Measurements from ENCODE around the gene RNF208.

The RNF208 gene

GRCh38 chr9:137240841-137241489 is 18.9 kb upstream of the RNF208 start, which contains the start of gene TUBB4B (continued):
- TF ChIP-seq ZNF280D (tag by site-specific recombination; IDR thresholded peaks at IDR 0.05) = no peak
- TF ChIP-seq YY1 (tag by site-specific recombination; IDR thresholded peaks at IDR 0.05) = peak; percentile 90

- H3K4me1 ChIP-seq (ENCODE audit: control insufficient read depth, insufficient read depth, low read length) = peaks cover 6% of the 10 kb centered on the region; the same call in 1 of the 2 replicates
- ChIA-PET POLR2A (interaction anchor here (0.6 to 11.5 kb wide), 81 partner anchors 13 to 463 kb away, joined by 3 to 336 read pairs (median 5); partner anchors contain the start of genes ANAPC2, ARRDC1, CLIC3 and CYSRT1), CTCF (interaction anchor here (0.6 to 1.7 kb wide), 12 partner anchors 8 to 286 kb away, joined by 3 to 11 read pairs (median 3); partner anchors contain the start of genes CYSRT1, LRRC26, NELFB and NPDC1)
- peak overlapping the region; percentile 93 for H3K27ac ChIP-seq (ENCODE audit: extremely low read depth, low read depth, low read length)
- peaks cover 0 to 32% of the 10 kb centered on the region in 2 experiments; a peak in 1 of 3 replicates for H3K36me3 ChIP-seq (ENCODE audit: control insufficient read depth in 2 of 2, insufficient read depth in 1 of 2, low read length in 2 of 2)
- H3K9me3 ChIP-seq (ENCODE audit: control insufficient read depth, insufficient read depth, low read depth, low read length) = no peaks in the 10 kb centered on the region
- peak overlapping the region; percentile 68 for H3K4me3 ChIP-seq (ENCODE audit: low read depth, low read length)
- TF ChIP-seq ZNF791 (tag by site-specific recombination; IDR thresholded peaks at IDR 0.05) (no peak), ZNF146 (tag by site-specific recombination; IDR thresholded peaks at IDR 0.05) (peak; percentile 22; the same call in 1 of the 2 replicates), ZNF596 (tag by site-specific recombination; IDR thresholded peaks at IDR 0.05) (0 out of 2 replicates have a peak, but pooled peaks have one; percentile 64), ZNF18 (tag by site-specific recombination; IDR thresholded peaks at IDR 0.05) (no peak), ZBTB1 (tag by site-specific recombination; IDR thresholded peaks at IDR 0.05) (peak; percentile 29; the same call in 1 of the 2 replicates), ZNF830 (tag by site-specific recombination; IDR thresholded peaks at IDR 0.05; ENCODE audit: low read depth) (no peak), ZNF600 (tag by site-specific recombination; IDR thresholded peaks at IDR 0.05) (peak; percentile 92), ZSCAN4 (tag by site-specific recombination; IDR thresholded peaks at IDR 0.05) (0 out of 2 replicates have a peak, but pooled peaks have one; percentile 29), ZNF37A (tag by site-specific recombination; IDR thresholded peaks at IDR 0.05) (no peak), ZNF701 (tag by site-specific recombination; IDR thresholded peaks at IDR 0.05) (no peak), GFI1B (tag by site-specific recombination; IDR thresholded peaks at IDR 0.05) (no peak), ZNF391 (tag by site-specific recombination; IDR thresholded peaks at IDR 0.05; ENCODE audit: borderline replicate concordance, low read depth) (0 out of 2 replicates have a peak, but pooled peaks have one; percentile 93), GLIS2 (tag by site-specific recombination; IDR thresholded peaks at IDR 0.05) (peak; percentile 97), ZNF629 (tag by site-specific recombination; IDR thresholded peaks at IDR 0.05) (no peak), ZFHX2 (tag by site-specific recombination; conservative IDR thresholded peaks at IDR 0.05) (peak; percentile 98), ZSCAN30 (tag by site-specific recombination; IDR thresholded peaks at IDR 0.05) (peak; percentile 74), HOXD13 (CRISPR knock-in tag; IDR thresholded peaks at IDR 0.05; ENCODE audit: borderline replicate concordance) (no peak), AEBP2 (tag by site-specific recombination; IDR thresholded peaks at IDR 0.05; ENCODE audit: borderline replicate concordance) (no peak), ZNF121 (tag by site-specific recombination; IDR thresholded peaks at IDR 0.05) (peak; percentile 74; the same call in 1 of the 2 replicates), ZNF660 (tag by site-specific recombination; IDR thresholded peaks at IDR 0.05) (peak; percentile 93), ZBTB7A (tag by site-specific recombination; IDR thresholded peaks at IDR 0.05; ENCODE audit: low read depth) (peak; percentile 92)
- TF ChIP-seq, protein P1, sequence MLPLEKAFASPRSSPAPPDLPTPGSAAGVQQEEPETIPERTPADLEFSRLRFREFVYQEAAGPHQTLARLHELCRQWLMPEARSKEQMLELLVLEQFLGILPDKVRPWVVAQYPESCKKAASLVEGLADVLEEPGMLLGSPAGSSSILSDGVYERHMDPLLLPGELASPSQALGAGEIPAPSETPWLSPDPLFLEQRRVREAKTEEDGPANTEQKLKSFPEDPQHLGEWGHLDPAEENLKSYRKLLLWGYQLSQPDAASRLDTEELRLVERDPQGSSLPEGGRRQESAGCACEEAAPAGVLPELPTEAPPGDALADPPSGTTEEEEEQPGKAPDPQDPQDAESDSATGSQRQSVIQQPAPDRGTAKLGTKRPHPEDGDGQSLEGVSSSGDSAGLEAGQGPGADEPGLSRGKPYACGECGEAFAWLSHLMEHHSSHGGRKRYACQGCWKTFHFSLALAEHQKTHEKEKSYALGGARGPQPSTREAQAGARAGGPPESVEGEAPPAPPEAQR (tag by site-specific recombination; IDR thresholded peaks at IDR 0.05) = no peak
- TF ChIP-seq, protein P2, sequence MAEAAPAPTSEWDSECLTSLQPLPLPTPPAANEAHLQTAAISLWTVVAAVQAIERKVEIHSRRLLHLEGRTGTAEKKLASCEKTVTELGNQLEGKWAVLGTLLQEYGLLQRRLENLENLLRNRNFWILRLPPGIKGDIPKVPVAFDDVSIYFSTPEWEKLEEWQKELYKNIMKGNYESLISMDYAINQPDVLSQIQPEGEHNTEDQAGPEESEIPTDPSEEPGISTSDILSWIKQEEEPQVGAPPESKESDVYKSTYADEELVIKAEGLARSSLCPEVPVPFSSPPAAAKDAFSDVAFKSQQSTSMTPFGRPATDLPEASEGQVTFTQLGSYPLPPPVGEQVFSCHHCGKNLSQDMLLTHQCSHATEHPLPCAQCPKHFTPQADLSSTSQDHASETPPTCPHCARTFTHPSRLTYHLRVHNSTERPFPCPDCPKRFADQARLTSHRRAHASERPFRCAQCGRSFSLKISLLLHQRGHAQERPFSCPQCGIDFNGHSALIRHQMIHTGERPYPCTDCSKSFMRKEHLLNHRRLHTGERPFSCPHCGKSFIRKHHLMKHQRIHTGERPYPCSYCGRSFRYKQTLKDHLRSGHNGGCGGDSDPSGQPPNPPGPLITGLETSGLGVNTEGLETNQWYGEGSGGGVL (tag by site-specific recombination; IDR thresholded peaks at IDR 0.05) = peak; percentile 97
Observed at GRCh38 chr9:137240318-137240840, 18.3 kb upstream of the RNF208 start.

All from HEK293 (cell line).